ENCODE measurements around the gene LFNG. TPM values are rescaled to one million over a fixed set of nuclear protein-coding genes. Genes with fewer than 3 reads are reported as not detected.

LFNG gene
- total RNA-seq, 1 donor: 21.0 TPM

- Histone ChIP-seq H3K4me3 (ENCODE audit: insufficient read depth, low read length) (no peak overlapping the region), H4K20me1 (ENCODE audit: insufficient read depth, low read length) (peaks cover 17% of the 10 kb centered on the region), H3K4me2 (ENCODE audit: insufficient read depth, low read length) (no peak overlapping the region), H3K27me3 (ENCODE audit: insufficient read depth, low read length) (no peaks in the 10 kb centered on the region), H3K36me3 (ENCODE audit: insufficient read depth, low read length) (peaks cover 11% of the 10 kb centered on the region), H3K27ac (ENCODE audit: low read depth, low read length) (no peak overlapping the region), H3K79me2 (ENCODE audit: insufficient read depth, low read length) (no peaks in the 10 kb centered on the region), H3K9me3 (ENCODE audit: low read depth, low read length) (no peaks in the 10 kb centered on the region), H2AFZ (ENCODE audit: low read length) (no peak overlapping the region), H3K4me1 (ENCODE audit: insufficient read depth, low read length) (peaks cover 15% of the 10 kb centered on the region)
- TF ChIP-seq CTCF (IDR thresholded peaks at IDR 0.05; ENCODE audit: extremely low read depth, low read depth, low read length): no peak
- peak; percentile 52 for DNase-seq (ENCODE audit: insufficient read length, low spot score, missing footprints)
These were observed 55.6 kb downstream of the LFNG start for GRCh38 chr7:2575046-2575732.

GRCh38 chr7:2575733-2576340, 56.3 kb downstream of the LFNG start:
- TF ChIP-seq CTCF (IDR thresholded peaks at IDR 0.05; ENCODE audit: extremely low read depth, low read depth, low read length): no peak

GRCh38 chr7:2576742-2577491, 57.3 kb downstream of the LFNG start:
- peaks cover 12% of the 10 kb centered on the region for H3K4me1 ChIP-seq (ENCODE audit: insufficient read depth, low read length)
- H3K4me2 ChIP-seq (ENCODE audit: insufficient read depth, low read length): no peak overlapping the region
- H3K27me3 ChIP-seq (ENCODE audit: insufficient read depth, low read length): no peaks in the 10 kb centered on the region
- peaks cover 15% of the 10 kb centered on the region for H4K20me1 ChIP-seq (ENCODE audit: insufficient read depth, low read length)
- no peak overlapping the region for H2AFZ ChIP-seq (ENCODE audit: low read length)
- no peaks in the 10 kb centered on the region for H3K79me2 ChIP-seq (ENCODE audit: insufficient read depth, low read length)
- no peak for TF ChIP-seq CTCF (IDR thresholded peaks at IDR 0.05; ENCODE audit: extremely low read depth, low read depth, low read length)
- no peak overlapping the region for H3K27ac ChIP-seq (ENCODE audit: low read depth, low read length)
- no peak overlapping the region for H3K4me3 ChIP-seq (ENCODE audit: insufficient read depth, low read length)
- H3K9me3 ChIP-seq (ENCODE audit: low read depth, low read length): no peaks in the 10 kb centered on the region
- H3K36me3 ChIP-seq (ENCODE audit: insufficient read depth, low read length): peaks cover 8% of the 10 kb centered on the region
- DNase-seq (ENCODE audit: insufficient read length, low spot score, missing footprints): peak; percentile 34

More at GRCh38 chr7:2575733-2576340, 56.3 kb downstream of the LFNG start:
- Histone ChIP-seq H3K36me3 (ENCODE audit: insufficient read depth, low read length) (peaks cover 11% of the 10 kb centered on the region), H4K20me1 (ENCODE audit: insufficient read depth, low read length) (peaks cover 17% of the 10 kb centered on the region), H3K4me1 (ENCODE audit: insufficient read depth, low read length) (peaks cover 15% of the 10 kb centered on the region), H3K27me3 (ENCODE audit: insufficient read depth, low read length) (no peaks in the 10 kb centered on the region), H3K4me3 (ENCODE audit: insufficient read depth, low read length) (no peak overlapping the region), H3K9me3 (ENCODE audit: low read depth, low read length) (no peaks in the 10 kb centered on the region), H3K79me2 (ENCODE audit: insufficient read depth, low read length) (no peaks in the 10 kb centered on the region), H2AFZ (ENCODE audit: low read length) (no peak overlapping the region), H3K4me2 (ENCODE audit: insufficient read depth, low read length) (peak overlapping the region; percentile 28), H3K27ac (ENCODE audit: low read depth, low read length) (no peak overlapping the region)
- DNase-seq (ENCODE audit: insufficient read length, low spot score, missing footprints): peak; percentile 89

Small RNA genes lying within 50 kb of the gene (small RNA-seq; reads per million reads assigned to genes)
- not detected for gene MIR4648

Other genes starting within 250 kb of the LFNG start
- gene SNX8, start 205.3 kb upstream of the LFNG start, total RNA-seq: 16.3 and 25.0 TPM in 2 replicates
- gene EIF3B, start 164.9 kb upstream of the LFNG start, total RNA-seq: 151 and 176 TPM in 2 replicates
- gene CHST12, start 116.2 kb upstream of the LFNG start, total RNA-seq: 3.8 and 4.0 TPM in 2 replicates
- gene GRIFIN, start 43.4 kb upstream of the LFNG start, total RNA-seq: not detected in 2 replicates
- 23.9 and 28.2 TPM in 2 replicates for gene BRAT1, start 35.8 kb downstream of the LFNG start, total RNA-seq
- 15.3 and 18.8 TPM in 2 replicates for gene IQCE, start 39.2 kb downstream of the LFNG start, total RNA-seq
- 28.3 and 29.0 TPM in 2 replicates for gene TTYH3, start 112.2 kb downstream of the LFNG start, total RNA-seq
- gene AMZ1, start 168.4 kb downstream of the LFNG start, total RNA-seq: 2.1 and 2.5 TPM in 2 replicates

Data from osteoblast (primary cell).